ENCODE results near the gene CCDC116.

DNA sequence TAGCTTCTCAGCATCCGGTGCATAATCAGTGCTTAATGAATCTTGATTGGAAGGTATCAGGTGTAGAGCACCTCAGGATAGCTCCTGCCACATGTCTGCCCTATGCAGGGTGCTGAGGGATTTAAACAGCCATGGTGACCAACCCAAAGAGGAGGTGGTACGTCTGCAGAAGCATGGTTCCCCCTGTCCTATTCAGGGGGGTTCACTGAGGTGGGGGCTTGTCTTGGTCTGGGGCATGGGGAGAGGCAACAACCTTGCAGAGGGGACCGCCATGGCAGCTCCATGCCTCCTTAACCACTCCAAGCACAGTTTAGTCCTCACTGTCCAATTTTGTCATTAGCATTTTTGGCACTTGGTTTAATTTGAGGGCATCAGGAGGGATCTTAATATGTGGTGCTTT is 40.1 kb upstream of the CCDC116 start:
- no peak for TF ChIP-seq POLR2A (IDR thresholded peaks at IDR 0.05)
- TF ChIP-seq, protein P1, sequence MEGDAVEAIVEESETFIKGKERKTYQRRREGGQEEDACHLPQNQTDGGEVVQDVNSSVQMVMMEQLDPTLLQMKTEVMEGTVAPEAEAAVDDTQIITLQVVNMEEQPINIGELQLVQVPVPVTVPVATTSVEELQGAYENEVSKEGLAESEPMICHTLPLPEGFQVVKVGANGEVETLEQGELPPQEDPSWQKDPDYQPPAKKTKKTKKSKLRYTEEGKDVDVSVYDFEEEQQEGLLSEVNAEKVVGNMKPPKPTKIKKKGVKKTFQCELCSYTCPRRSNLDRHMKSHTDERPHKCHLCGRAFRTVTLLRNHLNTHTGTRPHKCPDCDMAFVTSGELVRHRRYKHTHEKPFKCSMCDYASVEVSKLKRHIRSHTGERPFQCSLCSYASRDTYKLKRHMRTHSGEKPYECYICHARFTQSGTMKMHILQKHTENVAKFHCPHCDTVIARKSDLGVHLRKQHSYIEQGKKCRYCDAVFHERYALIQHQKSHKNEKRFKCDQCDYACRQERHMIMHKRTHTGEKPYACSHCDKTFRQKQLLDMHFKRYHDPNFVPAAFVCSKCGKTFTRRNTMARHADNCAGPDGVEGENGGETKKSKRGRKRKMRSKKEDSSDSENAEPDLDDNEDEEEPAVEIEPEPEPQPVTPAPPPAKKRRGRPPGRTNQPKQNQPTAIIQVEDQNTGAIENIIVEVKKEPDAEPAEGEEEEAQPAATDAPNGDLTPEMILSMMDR (IDR thresholded peaks at IDR 0.05): no peak
